ENCODE measurements around the gene GDNF. TPM values are rescaled to one million over a fixed set of nuclear protein-coding genes. Genes with fewer than 3 reads are reported as not detected.

Gene GDNF
- total RNA-seq, 1 experiment from 2014 or later = not detected

DNA sequence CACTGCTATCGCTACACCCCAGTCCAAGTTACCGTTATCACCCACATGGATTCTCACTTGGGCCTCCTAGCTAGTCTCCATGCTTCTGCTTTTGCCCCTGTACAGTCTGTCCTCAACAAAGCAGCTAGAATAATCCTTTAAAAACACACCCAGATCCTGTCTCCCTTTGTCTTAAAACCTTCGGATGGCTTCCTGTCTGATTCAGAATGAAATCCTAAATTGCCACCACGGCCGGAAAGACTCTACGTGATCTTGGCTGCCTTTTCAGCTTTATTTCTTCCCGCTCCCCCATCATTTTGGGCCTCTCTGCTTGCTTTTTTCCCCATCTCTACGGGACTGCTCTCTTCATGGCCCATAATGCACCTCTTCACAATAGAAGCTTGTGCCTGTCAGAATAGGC is 33.4 kb downstream of the GDNF start:
- no peak for TF ChIP-seq POLR2AphosphoS5 (IDR thresholded peaks at IDR 0.05; ENCODE audit: low read depth, low read length)
- TF ChIP-seq SIN3A (IDR thresholded peaks at IDR 0.05; ENCODE audit: borderline replicate concordance, insufficient read depth, low read depth, low read length) = no peak
- no peak for TF ChIP-seq TCF7L2 (IDR thresholded peaks at IDR 0.05; ENCODE audit: low read depth, low read length)
- TF ChIP-seq, protein P1, sequence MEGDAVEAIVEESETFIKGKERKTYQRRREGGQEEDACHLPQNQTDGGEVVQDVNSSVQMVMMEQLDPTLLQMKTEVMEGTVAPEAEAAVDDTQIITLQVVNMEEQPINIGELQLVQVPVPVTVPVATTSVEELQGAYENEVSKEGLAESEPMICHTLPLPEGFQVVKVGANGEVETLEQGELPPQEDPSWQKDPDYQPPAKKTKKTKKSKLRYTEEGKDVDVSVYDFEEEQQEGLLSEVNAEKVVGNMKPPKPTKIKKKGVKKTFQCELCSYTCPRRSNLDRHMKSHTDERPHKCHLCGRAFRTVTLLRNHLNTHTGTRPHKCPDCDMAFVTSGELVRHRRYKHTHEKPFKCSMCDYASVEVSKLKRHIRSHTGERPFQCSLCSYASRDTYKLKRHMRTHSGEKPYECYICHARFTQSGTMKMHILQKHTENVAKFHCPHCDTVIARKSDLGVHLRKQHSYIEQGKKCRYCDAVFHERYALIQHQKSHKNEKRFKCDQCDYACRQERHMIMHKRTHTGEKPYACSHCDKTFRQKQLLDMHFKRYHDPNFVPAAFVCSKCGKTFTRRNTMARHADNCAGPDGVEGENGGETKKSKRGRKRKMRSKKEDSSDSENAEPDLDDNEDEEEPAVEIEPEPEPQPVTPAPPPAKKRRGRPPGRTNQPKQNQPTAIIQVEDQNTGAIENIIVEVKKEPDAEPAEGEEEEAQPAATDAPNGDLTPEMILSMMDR (IDR thresholded peaks at IDR 0.05) = no peak
- TF ChIP-seq, protein P2, sequence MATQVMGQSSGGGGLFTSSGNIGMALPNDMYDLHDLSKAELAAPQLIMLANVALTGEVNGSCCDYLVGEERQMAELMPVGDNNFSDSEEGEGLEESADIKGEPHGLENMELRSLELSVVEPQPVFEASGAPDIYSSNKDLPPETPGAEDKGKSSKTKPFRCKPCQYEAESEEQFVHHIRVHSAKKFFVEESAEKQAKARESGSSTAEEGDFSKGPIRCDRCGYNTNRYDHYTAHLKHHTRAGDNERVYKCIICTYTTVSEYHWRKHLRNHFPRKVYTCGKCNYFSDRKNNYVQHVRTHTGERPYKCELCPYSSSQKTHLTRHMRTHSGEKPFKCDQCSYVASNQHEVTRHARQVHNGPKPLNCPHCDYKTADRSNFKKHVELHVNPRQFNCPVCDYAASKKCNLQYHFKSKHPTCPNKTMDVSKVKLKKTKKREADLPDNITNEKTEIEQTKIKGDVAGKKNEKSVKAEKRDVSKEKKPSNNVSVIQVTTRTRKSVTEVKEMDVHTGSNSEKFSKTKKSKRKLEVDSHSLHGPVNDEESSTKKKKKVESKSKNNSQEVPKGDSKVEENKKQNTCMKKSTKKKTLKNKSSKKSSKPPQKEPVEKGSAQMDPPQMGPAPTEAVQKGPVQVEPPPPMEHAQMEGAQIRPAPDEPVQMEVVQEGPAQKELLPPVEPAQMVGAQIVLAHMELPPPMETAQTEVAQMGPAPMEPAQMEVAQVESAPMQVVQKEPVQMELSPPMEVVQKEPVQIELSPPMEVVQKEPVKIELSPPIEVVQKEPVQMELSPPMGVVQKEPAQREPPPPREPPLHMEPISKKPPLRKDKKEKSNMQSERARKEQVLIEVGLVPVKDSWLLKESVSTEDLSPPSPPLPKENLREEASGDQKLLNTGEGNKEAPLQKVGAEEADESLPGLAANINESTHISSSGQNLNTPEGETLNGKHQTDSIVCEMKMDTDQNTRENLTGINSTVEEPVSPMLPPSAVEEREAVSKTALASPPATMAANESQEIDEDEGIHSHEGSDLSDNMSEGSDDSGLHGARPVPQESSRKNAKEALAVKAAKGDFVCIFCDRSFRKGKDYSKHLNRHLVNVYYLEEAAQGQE (IDR thresholded peaks at IDR 0.05; ENCODE audit: insufficient read depth in 1 of 2, low read depth in 2 of 2, low read length in 1 of 2) = no peak
- H3K9me3 ChIP-seq (ENCODE audit: control insufficient read depth, insufficient read depth, low read depth, low read length) = no peaks in the 10 kb centered on the region
- intact Hi-C loops (cut with micrococcal nuclease; ENCODE audit: unreplicated experiment) (no loop called here), in situ Hi-C loops (cut with HindIII; ENCODE audit: low pct_unique_long_range_greater_than_20kb, low sequenced_read_pairs) (no loop called here)
- H3K27me3 ChIP-seq (ENCODE audit: control insufficient read depth, insufficient read depth, low read length) = no peaks in the 10 kb centered on the region; the same call in 1 of the 2 replicates
- ChIA-PET CTCF (interaction anchor here (0.6 kb wide), 1 partner anchor 397 kb away, joined by 6 read pairs; no protein-coding TSS in a partner anchor), POLR2A (no interaction called here)
- no peak overlapping the region for H3K27ac ChIP-seq (ENCODE audit: low read length)
- DNase-seq (ENCODE audit: low read depth, low spot score) (no peak), ATAC-seq (no peak)
- BruUV-seq (replicated peaks) = no TSS peak
- H3K4me3 ChIP-seq (ENCODE audit: low read depth in 2 of 2, low read length in 2 of 2) = no peak overlapping the region
- no peaks in the 10 kb centered on the region for H3K36me3 ChIP-seq (ENCODE audit: control insufficient read depth, insufficient read depth, low read length)
- H3K4me1 ChIP-seq (ENCODE audit: control insufficient read depth, insufficient read depth, low read length) = no peaks in the 10 kb centered on the region

DNA sequence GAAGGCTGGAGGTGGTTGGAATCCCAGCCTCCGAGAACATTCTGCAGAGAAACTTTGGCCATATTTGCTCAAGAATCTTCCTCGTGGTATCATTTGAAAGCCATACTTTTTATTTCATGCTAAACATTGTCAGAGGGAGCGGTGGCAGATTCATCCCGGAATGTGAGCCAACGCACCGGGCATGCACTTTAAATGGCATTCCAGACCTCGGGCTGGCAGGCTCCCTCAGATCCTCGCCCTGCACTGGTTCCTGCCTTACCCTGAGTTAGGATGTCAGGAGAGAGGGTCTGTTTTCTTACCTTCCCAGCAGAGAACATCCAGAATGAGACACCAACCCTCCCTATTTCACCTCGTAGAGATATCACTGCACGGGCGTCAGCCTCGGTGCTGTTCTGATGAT is 33.8 kb downstream of the GDNF start:
- no TSS peak for BruUV-seq (replicated peaks)
- ATAC-seq (no peak), DNase-seq (ENCODE audit: low read depth, low spot score) (no peak)
- ChIA-PET CTCF (no interaction called here), POLR2A (no interaction called here)
- Histone ChIP-seq H3K36me3 (ENCODE audit: control insufficient read depth, insufficient read depth, low read length) (no peaks in the 10 kb centered on the region), H3K4me1 (ENCODE audit: control insufficient read depth, insufficient read depth, low read length) (no peaks in the 10 kb centered on the region), H3K27ac (ENCODE audit: low read length) (no peak overlapping the region), H3K9me3 (ENCODE audit: control insufficient read depth, insufficient read depth, low read depth, low read length) (no peaks in the 10 kb centered on the region), H3K27me3 (ENCODE audit: control insufficient read depth, insufficient read depth, low read length) (no peaks in the 10 kb centered on the region; the same call in 1 of the 2 replicates), H3K4me3 (ENCODE audit: low read depth in 2 of 2, low read length in 2 of 2) (no peak overlapping the region)
- intact Hi-C loops (cut with micrococcal nuclease; ENCODE audit: unreplicated experiment) = no loop called here
- no peak for TF ChIP-seq POLR2AphosphoS5 (IDR thresholded peaks at IDR 0.05; ENCODE audit: low read depth, low read length)
- TF ChIP-seq, protein P2 (IDR thresholded peaks at IDR 0.05; ENCODE audit: insufficient read depth in 1 of 2, low read depth in 2 of 2, low read length in 1 of 2) = no peak
- TF ChIP-seq, protein P1 (IDR thresholded peaks at IDR 0.05) = no peak
- no peak for TF ChIP-seq TCF7L2 (IDR thresholded peaks at IDR 0.05; ENCODE audit: low read depth, low read length)
- no peak for TF ChIP-seq SIN3A (IDR thresholded peaks at IDR 0.05; ENCODE audit: borderline replicate concordance, insufficient read depth, low read depth, low read length)
- in situ Hi-C loops (cut with HindIII; ENCODE audit: low pct_unique_long_range_greater_than_20kb, low sequenced_read_pairs) = no loop called here

Measured in Panc1 (cell line).